Globus pallidus (tissue), 1 donor: ENCODE data around the gene LRRC8D.
"Not testable (repeated sequence)": the region's sequence is repeated elsewhere in the genome, so short reads cannot be mapped to it uniquely, and the experiment has no call there.

Experiments used
- DNase-seq: peaks from one replicate; pipeline ENCODE4 v3.0.0-alpha.2; 2015; ENCODE audit warnings: low spot score

LRRC8D gene

GRCh38 chr1:89820422-89821321 lies at the start of gene LRRC8D:
TSS of gene LRRC8D (plus strand) at chr1:89821032. CDS start at chr1:89933069, 112,037 bp downstream.
- peak; percentile 91 for DNase-seq

- DNase-seq = no peak
These were observed 48.8 kb upstream of the LRRC8D start for GRCh38 chr1:89771991-89772560.

GRCh38 chr1:89776104-89776503 lies 44.7 kb upstream of the LRRC8D start:
- DNase-seq = not testable (repeated sequence)

- DNase-seq = not testable (repeated sequence)
These were observed 43.6 kb upstream of the LRRC8D start for GRCh38 chr1:89777271-89777670.

GRCh38 chr1:89779151-89779940 lies 41.5 kb upstream of the LRRC8D start:
- DNase-seq = no peak

GRCh38 chr1:89780721-89781120 lies 40.1 kb upstream of the LRRC8D start:
- peak; percentile 68 for DNase-seq

- DNase-seq = no peak
These were observed 39.2 kb upstream of the LRRC8D start for GRCh38 chr1:89781494-89782126.

- no peak for DNase-seq
These were observed 34.1 kb upstream of the LRRC8D start for GRCh38 chr1:89786628-89787214.

- DNase-seq = no peak
These were observed 30.2 kb upstream of the LRRC8D start for GRCh38 chr1:89790592-89790991.

- no peak for DNase-seq
These were observed 29.6 kb upstream of the LRRC8D start for GRCh38 chr1:89791064-89791726.

- no peak for DNase-seq
These were observed 26.4 kb upstream of the LRRC8D start for GRCh38 chr1:89794406-89794805.

GRCh38 chr1:89795571-89795970 lies 25.3 kb upstream of the LRRC8D start:
- DNase-seq = not testable (repeated sequence)

GRCh38 chr1:89797876-89798275 lies 23.0 kb upstream of the LRRC8D start:
- DNase-seq = not testable (repeated sequence)

- DNase-seq = no peak
These were observed 21.3 kb upstream of the LRRC8D start for GRCh38 chr1:89799495-89799894.

- no peak for DNase-seq
These were observed 20.7 kb upstream of the LRRC8D start for GRCh38 chr1:89800022-89800655.

GRCh38 chr1:89800718-89801117 lies 20.1 kb upstream of the LRRC8D start:
- DNase-seq = no peak

- DNase-seq = no peak
These were observed 18.8 kb upstream of the LRRC8D start for GRCh38 chr1:89802051-89802450.

- DNase-seq = no peak
These were observed 18.0 kb upstream of the LRRC8D start for GRCh38 chr1:89802841-89803240.

GRCh38 chr1:89804642-89805237 lies 16.1 kb upstream of the LRRC8D start:
- peak; percentile 90 for DNase-seq

- no peak for DNase-seq
These were observed 14.2 kb upstream of the LRRC8D start for GRCh38 chr1:89806616-89807015.
